Liver (tissue), 9 donors: ENCODE data around the gene ADGRF3. TPM values are rescaled to one million over a fixed set of nuclear protein-coding genes. Genes with fewer than 3 reads are reported as not detected.

Experiments used
- DNase-seq: peaks from one replicate; pipeline ENCODE4 v3.0.0-alpha.2; 2017; ENCODE audit warnings: low spot score
- H3K27ac ChIP-seq, 2 donors: one replicate each; pipeline ENCODE4 v1.7.0; 2013; ENCODE audit warnings: inconsistent platforms in 2 of 2, low read length in 2 of 2, control low read depth in 1 of 2, low read depth in 1 of 2, mild to moderate bottlenecking in 1 of 2
- H3K27me3 ChIP-seq, 4 donors: one replicate each; pipeline versions ENCODE4 v1.6.1 to v1.7.0; 2013; ENCODE audit warnings: low read length in 3 of 4, inconsistent platforms in 1 of 4, mild to moderate bottlenecking in 1 of 4, moderate library complexity in 1 of 4; ENCODE audit not compliant: control insufficient read depth in 4 of 4, insufficient read depth in 4 of 4
- H3K36me3 ChIP-seq, 4 donors: one replicate each; pipeline versions ENCODE4 v1.6.1 to v1.7.0; 2013; ENCODE audit warnings: low read length in 3 of 4, mild to moderate bottlenecking in 3 of 4, low read depth in 1 of 4, moderate library complexity in 1 of 4; ENCODE audit not compliant: control insufficient read depth in 4 of 4, insufficient read depth in 3 of 4
- H3K4me1 ChIP-seq, 4 donors: one replicate each; pipeline versions ENCODE4 v1.6.1 to v1.7.0; 2013; ENCODE audit warnings: low read length in 3 of 4, mild to moderate bottlenecking in 3 of 4, moderate library complexity in 1 of 4; ENCODE audit not compliant: control insufficient read depth in 4 of 4, insufficient read depth in 4 of 4
- H3K4me3 ChIP-seq, 3 donors: one replicate each; pipeline versions ENCODE4 v1.6.1 to v1.7.0; 2013; ENCODE audit warnings: low read length in 3 of 3, control low read depth in 1 of 3, low read depth in 1 of 3, mild to moderate bottlenecking in 1 of 3
- H3K9ac ChIP-seq, 2 donors: one replicate each; pipeline ENCODE4 v1.7.0; 2013; ENCODE audit warnings: low read length in 2 of 2, mild to moderate bottlenecking in 2 of 2, moderate library complexity in 2 of 2, control low read depth in 1 of 2, low read depth in 1 of 2
- H3K9me3 ChIP-seq, 4 donors: one replicate each; pipeline versions ENCODE4 v1.6.1 to v1.7.0; 2013; ENCODE audit warnings: low read length in 3 of 4; ENCODE audit not compliant: control insufficient read depth in 4 of 4
- ATF3 ChIP-seq: IDR thresholded peaks from 2 replicates; pipeline ENCODE4 v1.6.1; 2016; ENCODE audit warnings: antibody characterized with exemption
- CTCF ChIP-seq: fragments of 150-350 bp; IDR thresholded peaks from 2 replicates; pipeline ENCODE4 v1.5.1; 2017; ENCODE audit warnings: improper control_type of control experiment, low read depth, low read length; ENCODE audit not compliant: missing input control
- EGR1 ChIP-seq, 2 donors: IDR thresholded peaks; 2 replicates each; pipeline ENCODE4 v1.6.1; 2016 to 2018; ENCODE audit warnings: antibody characterized with exemption in 2 of 2, low read depth in 2 of 2
- FOXA1 ChIP-seq: IDR thresholded peaks from 2 replicates; pipeline ENCODE4 v1.6.1; 2016; ENCODE audit warnings: antibody characterized with exemption
- FOXA2 ChIP-seq: IDR thresholded peaks from 2 replicates; pipeline ENCODE4 v1.6.1; 2016; ENCODE audit warnings: antibody characterized with exemption
- GABPA ChIP-seq, 2 donors: IDR thresholded peaks in 1 of 2; conservative IDR thresholded peaks in 1 of 2; 2 replicates each; pipeline ENCODE4 v1.6.1; 2016; ENCODE audit warnings: antibody characterized with exemption in 2 of 2, mild to moderate bottlenecking in 1 of 2, moderate library complexity in 1 of 2
- HNF4A ChIP-seq, 2 donors: conservative IDR thresholded peaks; 2 replicates each; pipeline ENCODE4 v1.6.1; 2016; ENCODE audit warnings: antibody characterized with exemption in 2 of 2, mild to moderate bottlenecking in 2 of 2
- HNF4G ChIP-seq: IDR thresholded peaks from 2 replicates; pipeline ENCODE4 v1.6.1; 2016; ENCODE audit warnings: antibody characterized with exemption
- JUND ChIP-seq, 2 donors: IDR thresholded peaks; 2 replicates each; pipeline ENCODE4 v1.6.1; 2016; ENCODE audit warnings: antibody characterized with exemption in 2 of 2
- MAX ChIP-seq: IDR thresholded peaks from 2 replicates; pipeline ENCODE4 v1.6.1; 2016; ENCODE audit warnings: antibody characterized with exemption
- NR2F2 ChIP-seq: IDR thresholded peaks from 2 replicates; pipeline ENCODE4 v1.6.1; 2016; ENCODE audit warnings: antibody characterized with exemption
- RAD21 ChIP-seq, 2 donors: IDR thresholded peaks; 2 replicates each; pipeline ENCODE4 v1.6.1; 2016; ENCODE audit warnings: antibody characterized with exemption in 2 of 2, mild to moderate bottlenecking in 2 of 2
- REST ChIP-seq: IDR thresholded peaks from 2 replicates; pipeline ENCODE4 v1.6.1; 2016; ENCODE audit warnings: antibody characterized with exemption, mild to moderate bottlenecking
- RXRA ChIP-seq, 2 donors: IDR thresholded peaks; 2 replicates each; pipeline ENCODE4 v1.6.1; 2017 to 2018; ENCODE audit warnings: antibody characterized with exemption in 2 of 2, mild to moderate bottlenecking in 1 of 2
- SP1 ChIP-seq: IDR thresholded peaks from 2 replicates; pipeline ENCODE4 v1.6.1; 2018; ENCODE audit warnings: antibody characterized with exemption, mild to moderate bottlenecking
- TAF1 ChIP-seq: conservative IDR thresholded peaks from 2 replicates; pipeline ENCODE4 v1.6.1; 2016; ENCODE audit warnings: antibody characterized with exemption, mild to moderate bottlenecking
- YY1 ChIP-seq: IDR thresholded peaks from 2 replicates; pipeline ENCODE4 v1.6.1; 2016; ENCODE audit warnings: antibody characterized with exemption, mild to moderate bottlenecking
- ZBTB33 ChIP-seq: IDR thresholded peaks from 2 replicates; pipeline ENCODE4 v1.6.1; 2016; ENCODE audit warnings: antibody characterized with exemption
- WGBS: extraction: QIAGEN DNeasy Blood & Tissue Kit; methylation state at CpG from one replicate; pipeline ENCODE4 v1.1.7; 2013; 5-methylcytosine and 5-hydroxymethylcytosine counted together
- polyA plus RNA-seq, 2 donors: library from polyadenylated mRNA; stranded (reverse) in 1 of 2; unstranded in 1 of 2; fragments of 200-250 nt in 1 of 2; fragments of >200 nt in 1 of 2; fragmentation: Nextera tagmentation in 1 of 2; extraction: Ambion mirVana in 1 of 2; gene quantifications; one replicate each; pipeline versions ENCODE4 v1.2.1 to v1.2.3, GENCODE V29; 2013 to 2015
- total RNA-seq, 2 donors: library from RNA; depleted of rRNA; stranded (reverse); fragments of >200 nt; gene quantifications; one replicate each; pipeline ENCODE4 v1.2.3, GENCODE V29; 2014
- donor health status: healthy.
- donor health status: healthy.
- donor health status: healthy.
- donor health status: healthy.
- donor health status: healthy.

The ADGRF3 gene
- total and polyA plus RNA-seq, 4 donors: 0.07 to 0.25 (median 0.10) TPM

GRCh38 chr2:26363323-26363722, 16.7 kb upstream of the ADGRF3 start:
- Histone ChIP-seq H3K9ac (no peak overlapping the region), H3K9me3 (no peaks in the 10 kb centered on the region), H3K27me3 (no peaks in the 10 kb centered on the region), H3K4me3 (no peak overlapping the region), H3K36me3 (peaks cover 2 to 16% (median 14%) of the 10 kb centered on the region in 4 donors), H3K4me1 (peaks cover 0 to 10% (median 3%) of the 10 kb centered on the region in 4 donors), H3K27ac (peak overlapping the region in 1 of 2 donors; percentile 14)
- TF ChIP-seq RAD21 (IDR thresholded peaks at IDR 0.05) (peak in 1 of 2 donors; percentile 22), MAX (peak; percentile 46), CTCF (no peak), HNF4G (peak; percentile 51), ATF3 (no peak), GABPA (IDR thresholded peaks at IDR 0.05 in 1 of 2, conservative IDR thresholded peaks at IDR 0.05 in 1 of 2) (no peak), ZBTB33 (peak; percentile 32), JUND (IDR thresholded peaks at IDR 0.05) (peak; percentile 64 to 91), TAF1 (no peak), REST (peak; percentile 19), FOXA1 (peak; percentile 14), EGR1 (IDR thresholded peaks at IDR 0.05; ENCODE audit: low read depth in 2 of 2) (no peak), NR2F2 (no peak), FOXA2 (peak; percentile 5), SP1 (peak; percentile 55), RXRA (IDR thresholded peaks at IDR 0.05) (peak; percentile 15 to 58), YY1 (peak; percentile 16), HNF4A (conservative IDR thresholded peaks at IDR 0.05) (peak; percentile 84 to 93)
- WGBS: 60% methylated on average over 4 of the region's 4 CpGs
- no peak for DNase-seq
